Measurements from ENCODE around the gene SYNJ1. TPM values are rescaled to one million over a fixed set of nuclear protein-coding genes. Genes with fewer than 3 reads are reported as not detected.
"Not testable (repeated sequence)": the region's sequence is repeated elsewhere in the genome, so short reads cannot be mapped to it uniquely, and the experiment has no call there.

SYNJ1 gene
- total RNA-seq, 1 donor from 2014 or later = 12.9 TPM

GRCh38 chr21:32748529-32748928, 20.7 kb upstream of the SYNJ1 start:
- no peak for FAIRE-seq
- H3K36me3 Mint-ChIP-seq (ENCODE audit: low read depth, unreplicated experiment) = peaks cover 16% of the 10 kb centered on the region
- no peaks in the 10 kb centered on the region for H3K9me3 ChIP-seq (ENCODE audit: insufficient read depth, low read depth, low read length)

GRCh38 chr21:32747396-32747795, 19.6 kb upstream of the SYNJ1 start:
- FAIRE-seq (no peak), DNase-seq (ENCODE audit: low read depth) (no peak)
- Histone ChIP-seq H3K4me3 (ENCODE audit: insufficient read depth, low read depth, low read length) (no peak overlapping the region), H3K9me3 (ENCODE audit: insufficient read depth, low read depth, low read length) (no peaks in the 10 kb centered on the region), H2AFZ (ENCODE audit: low read depth, low read length) (no peak overlapping the region), H4K20me1 (ENCODE audit: insufficient read depth, low read length) (peaks cover 36% of the 10 kb centered on the region), H3K27ac (ENCODE audit: low read depth, low read length) (no peak overlapping the region), H3K27me3 (ENCODE audit: insufficient read depth, low read length) (no peaks in the 10 kb centered on the region), H3K4me1 (ENCODE audit: insufficient read depth, low read length) (no peaks in the 10 kb centered on the region), H3K79me2 (ENCODE audit: insufficient read depth, low read length) (peaks cover 15% of the 10 kb centered on the region), H3K9ac (ENCODE audit: low read length) (no peak overlapping the region), H3K36me3 (ENCODE audit: insufficient read depth, low read length) (peaks cover 52% of the 10 kb centered on the region), H3K4me2 (ENCODE audit: low read length) (no peak overlapping the region)
- Mint-ChIP-seq H3K27ac (ENCODE audit: unreplicated experiment) (peak overlapping the region; percentile 60), H3K9me3 (ENCODE audit: unreplicated experiment) (no peaks in the 10 kb centered on the region), H3K27me3 (ENCODE audit: low read depth, unreplicated experiment) (no peaks in the 10 kb centered on the region), H3K4me1 (ENCODE audit: low read depth, unreplicated experiment) (no peaks in the 10 kb centered on the region), H3K4me3 (ENCODE audit: unreplicated experiment) (no peak overlapping the region), H3K36me3 (ENCODE audit: low read depth, unreplicated experiment) (peaks cover 17% of the 10 kb centered on the region)
- no peak for TF ChIP-seq EZH2 (IDR thresholded peaks at IDR 0.05; ENCODE audit: insufficient read depth, low read length)
- TF ChIP-seq CTCF (IDR thresholded peaks at IDR 0.05; ENCODE audit: insufficient read depth, low read depth, low read length) = no peak

More at GRCh38 chr21:32748529-32748928, 20.7 kb upstream of the SYNJ1 start:
- H3K4me2 ChIP-seq (ENCODE audit: low read length) = no peak overlapping the region
- no peak overlapping the region for H2AFZ ChIP-seq (ENCODE audit: low read depth, low read length)
- H3K27ac Mint-ChIP-seq (ENCODE audit: unreplicated experiment) = no peak overlapping the region
- no peaks in the 10 kb centered on the region for H3K9me3 Mint-ChIP-seq (ENCODE audit: unreplicated experiment)
- no peak overlapping the region for H3K4me3 ChIP-seq (ENCODE audit: insufficient read depth, low read depth, low read length)
- no peaks in the 10 kb centered on the region for H3K4me1 ChIP-seq (ENCODE audit: insufficient read depth, low read length)
- H3K4me3 Mint-ChIP-seq (ENCODE audit: unreplicated experiment) = no peak overlapping the region
- peaks cover 36% of the 10 kb centered on the region for H4K20me1 ChIP-seq (ENCODE audit: insufficient read depth, low read length)
- no peak for DNase-seq (ENCODE audit: low read depth)
- H3K27me3 ChIP-seq (ENCODE audit: insufficient read depth, low read length) = no peaks in the 10 kb centered on the region
- H3K9ac ChIP-seq (ENCODE audit: low read length) = no peak overlapping the region
- peaks cover 47% of the 10 kb centered on the region for H3K36me3 ChIP-seq (ENCODE audit: insufficient read depth, low read length)
- H3K27ac ChIP-seq (ENCODE audit: low read depth, low read length) = no peak overlapping the region
- H3K27me3 Mint-ChIP-seq (ENCODE audit: low read depth, unreplicated experiment) = no peaks in the 10 kb centered on the region
- H3K79me2 ChIP-seq (ENCODE audit: insufficient read depth, low read length) = peaks cover 15% of the 10 kb centered on the region
- TF ChIP-seq CTCF (IDR thresholded peaks at IDR 0.05; ENCODE audit: insufficient read depth, low read depth, low read length) = no peak
- H3K4me1 Mint-ChIP-seq (ENCODE audit: low read depth, unreplicated experiment) = no peaks in the 10 kb centered on the region

GRCh38 chr21:32746711-32747110, 18.9 kb upstream of the SYNJ1 start:
- not testable (repeated sequence) for H3K9ac ChIP-seq (ENCODE audit: low read length); H3K27ac Mint-ChIP-seq (ENCODE audit: unreplicated experiment); FAIRE-seq; H3K4me3 ChIP-seq (ENCODE audit: insufficient read depth, low read depth, low read length); H3K9me3 Mint-ChIP-seq (ENCODE audit: unreplicated experiment); H3K27ac ChIP-seq (ENCODE audit: low read depth, low read length); H2AFZ ChIP-seq (ENCODE audit: low read depth, low read length); H3K4me3 Mint-ChIP-seq (ENCODE audit: unreplicated experiment); H3K4me1 ChIP-seq (ENCODE audit: insufficient read depth, low read length); DNase-seq (ENCODE audit: low read depth); H3K27me3 ChIP-seq (ENCODE audit: insufficient read depth, low read length); H3K27me3 Mint-ChIP-seq (ENCODE audit: low read depth, unreplicated experiment); H3K4me2 ChIP-seq (ENCODE audit: low read length); H3K9me3 ChIP-seq (ENCODE audit: insufficient read depth, low read depth, low read length); H3K4me1 Mint-ChIP-seq (ENCODE audit: low read depth, unreplicated experiment)
- Histone ChIP-seq H4K20me1 (ENCODE audit: insufficient read depth, low read length) (peaks cover 33% of the 10 kb centered on the region), H3K36me3 (ENCODE audit: insufficient read depth, low read length) (peaks cover 57% of the 10 kb centered on the region), H3K79me2 (ENCODE audit: insufficient read depth, low read length) (peaks cover 15% of the 10 kb centered on the region)
- H3K36me3 Mint-ChIP-seq (ENCODE audit: low read depth, unreplicated experiment) = peaks cover 21% of the 10 kb centered on the region

Measured in astrocyte (in vitro differentiated cells and primary cell).